H1 (cell line): Measurements from ENCODE around the gene SCGB2B2. TPM values are rescaled to one million over a fixed set of nuclear protein-coding genes. Genes with fewer than 3 reads are reported as not detected.

Experiments
- CTCF ChIA-PET: fragments of 300-600 bp; sonication (Branson Sonifier 250); formaldehyde crosslinking; loops from one replicate; lab custom pipeline; 2021; ENCODE audit not compliant: partially characterized antibody; lab: Charles Lee
- POLR2A ChIA-PET: fragments of 300-600 bp; sonication (Branson Sonifier 250); formaldehyde crosslinking; loops from one replicate; lab custom pipeline; 2021; ENCODE audit warnings: inconsistent platforms; ENCODE audit not compliant: partially characterized antibody; lab: Charles Lee
- DNase-seq, 2 experiments: peaks; one replicate each; pipeline versions ENCODE4 v3.0.0 to v3.0.0-alpha.2; 2010 to 2022; ENCODE audit warnings: low spot score in 2 of 2, low read depth in 1 of 2, mixed read lengths in 1 of 2
- FAIRE-seq: peaks from 2 replicates; lab custom pipeline; 2011; peaks lifted over from hg19 to GRCh38; lab: Jason Lieb, UNC
- H2AFZ ChIP-seq: 2 replicates; pipeline ENCODE4 v1.8.1; 2012; ENCODE audit warnings: low read length, inconsistent platforms
- H2AK5ac ChIP-seq: 2 replicates; pipeline ENCODE4 v1.6.1; 2013; ENCODE audit warnings: low read depth, low read length
- H2BK120ac ChIP-seq: replicated peaks from 2 replicates; pipeline ENCODE3; 2013; ENCODE audit warnings: low read depth, low read length, inconsistent platforms
- H2BK12ac ChIP-seq: 2 replicates; pipeline ENCODE4 v1.6.1; 2013; ENCODE audit warnings: low read depth, low read length
- H2BK15ac ChIP-seq: 2 replicates; pipeline ENCODE4 v1.6.1; 2013; ENCODE audit warnings: low read length
- H2BK20ac ChIP-seq: 2 replicates; pipeline ENCODE4 v1.6.1; 2013; ENCODE audit warnings: low read length
- H2BK5ac ChIP-seq: 2 replicates; pipeline ENCODE4 v1.6.1; 2013; ENCODE audit warnings: low read depth, low read length
- H3K14ac ChIP-seq: 2 replicates; pipeline ENCODE4 v1.6.1; 2013; ENCODE audit warnings: inconsistent platforms; ENCODE audit not compliant: insufficient read length
- H3K18ac ChIP-seq: 2 replicates; pipeline ENCODE4 v1.6.1; 2013; ENCODE audit warnings: low read length; ENCODE audit errors: extremely low read depth
- H3K23ac ChIP-seq: 2 replicates; pipeline ENCODE4 v1.6.1; 2013; ENCODE audit warnings: inconsistent platforms; ENCODE audit not compliant: insufficient read length
- H3K23me2 ChIP-seq: 2 replicates; pipeline ENCODE4 v1.6.1; 2013; ENCODE audit warnings: low read depth, low read length
- H3K27ac ChIP-seq: 2 replicates; pipeline ENCODE4 v1.6.1; 2011; ENCODE audit warnings: low read depth, low read length, inconsistent platforms
- H3K27me3 ChIP-seq, 4 experiments: replicated peaks in 1 of 4; 1 replicate in 1 of 4; 2 replicates in 3 of 4; pipeline versions ENCODE4 v1.6.1 to v1.8.1; 2011 to 2013; ENCODE audit warnings: low read length in 3 of 4, mild to moderate bottlenecking in 3 of 4, inconsistent platforms in 2 of 4, mixed read lengths in 2 of 4, moderate library complexity in 1 of 4; ENCODE audit not compliant: control insufficient read depth in 3 of 4, insufficient read depth in 3 of 4; ENCODE audit errors: extremely low read depth in 1 of 4
- H3K36me3 ChIP-seq, 4 experiments: 2 replicates each; pipeline versions ENCODE4 v1.6.1 to v1.8.1; 2011 to 2013; ENCODE audit warnings: mild to moderate bottlenecking in 4 of 4, low read length in 3 of 4, moderate library complexity in 2 of 4, control low read depth in 1 of 4, inconsistent platforms in 1 of 4; ENCODE audit not compliant: insufficient read depth in 4 of 4, control insufficient read depth in 2 of 4
- H3K4ac ChIP-seq: replicated peaks from 2 replicates; pipeline ENCODE3; 2013; ENCODE audit warnings: low read length, low read depth, mixed read lengths, inconsistent platforms; ENCODE audit not compliant: insufficient read length
- H3K4me1 ChIP-seq, 4 experiments: replicated peaks in 1 of 4; 1 replicate in 1 of 4; 2 replicates in 3 of 4; pipeline versions ENCODE4 v1.6.1 to v1.8.1; 2011 to 2013; ENCODE audit warnings: low read length in 3 of 4, inconsistent platforms in 2 of 4, mixed read lengths in 1 of 4; ENCODE audit not compliant: insufficient read depth in 4 of 4, control insufficient read depth in 3 of 4
- H3K4me2 ChIP-seq, 2 experiments: 2 replicates each; pipeline versions ENCODE4 v1.6.1 to v1.8.1; 2011 to 2013; ENCODE audit warnings: low read depth in 2 of 2, low read length in 2 of 2, control low read depth in 1 of 2, inconsistent platforms in 1 of 2, mild to moderate bottlenecking in 1 of 2; ENCODE audit not compliant: insufficient read depth in 1 of 2
- H3K4me3 ChIP-seq, 4 experiments: fragments of 200-600, 300-600 bp in 1 of 4; sonication (generic), shearing (Covaris generic), sonication (Bioruptor Twin) in 1 of 4; 2 replicates each; pipeline versions ENCODE4 v1.5.1 to v1.8.1; 2011 to 2016; ENCODE audit warnings: low read length in 4 of 4, low read depth in 3 of 4, control low read depth in 2 of 4, inconsistent platforms in 2 of 4, mild to moderate bottlenecking in 2 of 4, mixed read lengths in 1 of 4, moderate library complexity in 1 of 4; ENCODE audit not compliant: insufficient read depth in 2 of 4; ENCODE audit errors: extremely low read depth in 1 of 4
- H3K56ac ChIP-seq: replicated peaks from 2 replicates; pipeline ENCODE3; 2013; ENCODE audit warnings: low read depth, mild to moderate bottlenecking, mixed read lengths, low read length, inconsistent platforms; ENCODE audit not compliant: insufficient read length
- H3K79me1 ChIP-seq: 2 replicates; pipeline ENCODE4 v1.6.1; 2013; ENCODE audit warnings: low read depth, low read length, control low read depth
- H3K79me2 ChIP-seq, 2 experiments: 2 replicates each; pipeline versions ENCODE4 v1.6.1 to v1.8.1; 2012 to 2013; ENCODE audit warnings: low read length in 2 of 2, mild to moderate bottlenecking in 2 of 2, inconsistent platforms in 1 of 2; ENCODE audit not compliant: insufficient read depth in 2 of 2, control insufficient read depth in 1 of 2
- H3K9ac ChIP-seq, 4 experiments: replicated peaks in 1 of 4; 1 replicate in 1 of 4; 2 replicates in 3 of 4; pipeline versions ENCODE4 v1.6.1 to v1.8.1; 2011 to 2013; ENCODE audit warnings: low read depth in 3 of 4, low read length in 3 of 4, control low read depth in 2 of 4, mild to moderate bottlenecking in 2 of 4, moderate library complexity in 2 of 4, inconsistent platforms in 1 of 4; ENCODE audit errors: extremely low read depth in 1 of 4
- H3K9me3 ChIP-seq, 2 experiments: 2 replicates each; pipeline versions ENCODE4 v1.6.1 to v1.8.1; 2012 to 2013; ENCODE audit warnings: mild to moderate bottlenecking in 2 of 2, moderate library complexity in 2 of 2, control low read depth in 1 of 2, inconsistent platforms in 1 of 2, low read depth in 1 of 2, low read length in 1 of 2, mixed read lengths in 1 of 2; ENCODE audit not compliant: insufficient read depth in 2 of 2
- H4K20me1 ChIP-seq, 2 experiments: replicated peaks in 1 of 2; 2 replicates each; pipeline versions ENCODE3 to v1.8.1; 2011 to 2013; ENCODE audit warnings: inconsistent platforms in 2 of 2, low read length in 2 of 2, mild to moderate bottlenecking in 1 of 2; ENCODE audit not compliant: insufficient read depth in 2 of 2, control insufficient read depth in 1 of 2
- H4K5ac ChIP-seq: 2 replicates; pipeline ENCODE4 v1.6.1; 2013; ENCODE audit warnings: low read length, low read depth, mixed read lengths, inconsistent platforms; ENCODE audit not compliant: insufficient read length
- H4K8ac ChIP-seq: 2 replicates; pipeline ENCODE4 v1.8.0; 2013; ENCODE audit warnings: mild to moderate bottlenecking, moderate library complexity, low read length, inconsistent platforms; ENCODE audit not compliant: insufficient read depth; ENCODE audit errors: extremely low read depth
- H4K91ac ChIP-seq: replicated peaks from 2 replicates; pipeline ENCODE3; 2013; ENCODE audit warnings: low read length, mixed read lengths, inconsistent platforms; ENCODE audit not compliant: insufficient read length
- MAX ChIP-seq: IDR thresholded peaks from 2 replicates; pipeline ENCODE4 v1.6.1; 2012; ENCODE audit warnings: inconsistent platforms
- WGBS, 2 experiments: shearing (Covaris generic) in 1 of 2; methylation state at CpG; one replicate each; pipeline versions ENCODE4 v1.1.6 to v1.1.7; 2013 to 2015; ENCODE audit warnings: low lambda C conversion rate in 2 of 2, mixed read lengths in 2 of 2, inconsistent platforms in 1 of 2, low coverage in 1 of 2, missing lambda C conversion rate in 1 of 2; ENCODE audit not compliant: insufficient replicate concordance in 2 of 2, insufficient coverage in 1 of 2, insufficient read length in 1 of 2; ENCODE audit errors: extremely low coverage in 1 of 2, missing lambda C conversion rate in 1 of 2; 5-methylcytosine and 5-hydroxymethylcytosine counted together
- polyA plus RNA-seq, 7 experiments: library from polyadenylated mRNA; depleted of rRNA in 3 of 7; stranded (reverse) in 5 of 7; unstranded in 2 of 7; fragments of >200 nt in 5 of 7; fragments of 200-250 nt in 2 of 7; gene quantifications; 1 replicate in 5 of 7; 2 replicates in 1 of 7; 4 replicates in 1 of 7; pipeline versions ENCODE4 v1.2.1 to v1.2.3, GENCODE V29; 2011 to 2013; ENCODE audit warnings: missing spikeins in 2 of 7, mixed read lengths in 2 of 7
- total RNA-seq: library from RNA; stranded (reverse); fragmentation: NEBNext Ultra II Directional; extraction: Animal tissue kit (Norgen Biotek cat#: 25700); gene quantifications from 2 replicates; pipeline ENCODE4 v1.2.1, GENCODE V29; 2021

Gene SCGB2B2
- total and polyA plus RNA-seq, 2 of the 8 experiments (the other 6 are each of a cell fraction or from before 2014, with no cell fraction given), result 0.09 TPM; not detected in 1

- Histone ChIP-seq H4K5ac (no peak overlapping the region), H3K27ac (no peak overlapping the region), H3K27me3 (no peaks in the 10 kb centered on the region; a peak in 3 of 7 replicates), H3K79me1 (no peaks in the 10 kb centered on the region; the same call in 1 of the 2 replicates), H3K36me3 (peaks cover 3 to 40% (median 19%) of the 10 kb centered on the region in 4 experiments; a peak in 6 of 8 replicates), H2BK15ac (no peak overlapping the region), H4K20me1 (no peaks in the 10 kb centered on the region), H2BK5ac (no peak overlapping the region), H3K4ac (no peak overlapping the region), H2BK20ac (no peak overlapping the region), H3K56ac (no peak overlapping the region), H3K4me2 (peak overlapping the region; percentile 82 to 94), H3K23me2 (no peaks in the 10 kb centered on the region), H3K14ac (no peak overlapping the region), H3K9ac (peak overlapping the region in 1 of 4 experiments; percentile 88; a peak in 2 of 7 replicates), H3K23ac (no peak overlapping the region), H3K4me3 (peak overlapping the region; percentile 71 to 90 (median 75); a peak in 7 of 8 replicates), H2AK5ac (no peak overlapping the region), H3K18ac (no peak overlapping the region), H3K9me3 (peaks cover 5 to 6% of the 10 kb centered on the region in 2 experiments; a peak in 2 of 4 replicates), H2BK120ac (no peak overlapping the region), H2AFZ (no peak overlapping the region), H4K8ac (no peak overlapping the region), H4K91ac (no peak overlapping the region), H3K79me2 (peaks cover 0 to 7% of the 10 kb centered on the region in 2 experiments; a peak in 1 of 4 replicates), H3K4me1 (peaks cover 0 to 3% (median 2%) of the 10 kb centered on the region in 4 experiments; a peak in 4 of 7 replicates), H2BK12ac (no peak overlapping the region)
- FAIRE-seq (no peak), DNase-seq (no peak)
- CTCF ChIA-PET, result interaction anchor here (0.6 to 1.2 kb wide), 2 partner anchors 163 to 435 kb away, joined by 3 read pairs; no protein-coding TSS in a partner anchor
- WGBS, 2 experiments, result 82% methylated on average over 9 of the region's 10 CpGs; no CpG with 5 or more reads in 1 of the 2 experiments
- no peak for TF ChIP-seq MAX
- POLR2A ChIA-PET, result interaction anchor here (0.6 to 2.2 kb wide), 15 partner anchors 8 to 598 kb away, joined by 3 to 19 read pairs (median 4); partner anchors contain the start of gene WTIP
Observed at GRCh38 chr19:34678421-34678820, 1.5 kb upstream of the SCGB2B2 start.
